NCI-H226 (cell line): ENCODE results near the gene NEURL1.
A peak's percentile ranks its signal among the peaks of the same experiment; 100 is the strongest.
"Not testable (repeated sequence)": the region's sequence is repeated elsewhere in the genome, so short reads cannot be mapped to it uniquely, and the experiment has no call there.

ENCODE experiments used
- DNase-seq: peaks from one replicate; pipeline ENCODE4 v3.0.0-alpha.2; 2015

The NEURL1 gene

GRCh38 chr10:103495321-103495720 is 1.8 kb downstream of the NEURL1 start:
- no peak for DNase-seq

GRCh38 chr10:103497161-103497915 is 3.8 kb downstream of the NEURL1 start:
- DNase-seq: no peak

GRCh38 chr10:103498936-103499638 is 5.6 kb downstream of the NEURL1 start:
- DNase-seq: no peak

GRCh38 chr10:103499881-103500280 is 6.4 kb downstream of the NEURL1 start:
- DNase-seq: peak; percentile 55

- DNase-seq: no peak
Measured at GRCh38 chr10:103500481-103500880, 7.0 kb downstream of the NEURL1 start.

GRCh38 chr10:103501186-103501585 is 7.7 kb downstream of the NEURL1 start:
- DNase-seq: no peak

- DNase-seq: no peak
Measured at GRCh38 chr10:103502849-103503660, 9.6 kb downstream of the NEURL1 start.

GRCh38 chr10:103503777-103504176 is 10.3 kb downstream of the NEURL1 start:
- not testable (repeated sequence) for DNase-seq

- DNase-seq: peak; percentile 99
Measured at GRCh38 chr10:103504181-103504783, 10.8 kb downstream of the NEURL1 start.

- DNase-seq: no peak
Measured at GRCh38 chr10:103506061-103506460, 12.6 kb downstream of the NEURL1 start.

GRCh38 chr10:103507235-103508191 is 14.0 kb downstream of the NEURL1 start:
- no peak for DNase-seq

GRCh38 chr10:103510046-103510685 is 16.7 kb downstream of the NEURL1 start:
- no peak for DNase-seq

GRCh38 chr10:103510791-103511752 is 17.6 kb downstream of the NEURL1 start:
- DNase-seq: no peak

GRCh38 chr10:103512166-103512565 is 18.7 kb downstream of the NEURL1 start:
- no peak for DNase-seq

- no peak for DNase-seq
Measured at GRCh38 chr10:103512591-103513379, 19.3 kb downstream of the NEURL1 start.

- no peak for DNase-seq
Measured at GRCh38 chr10:103513380-103514060, 20.0 kb downstream of the NEURL1 start.

GRCh38 chr10:103514244-103514643 is 20.7 kb downstream of the NEURL1 start:
- DNase-seq: no peak

GRCh38 chr10:103517234-103518085 is 24.0 kb downstream of the NEURL1 start:
- no peak for DNase-seq
